ENCODE results near the gene CCR7.

Gene CCR7

DNA sequence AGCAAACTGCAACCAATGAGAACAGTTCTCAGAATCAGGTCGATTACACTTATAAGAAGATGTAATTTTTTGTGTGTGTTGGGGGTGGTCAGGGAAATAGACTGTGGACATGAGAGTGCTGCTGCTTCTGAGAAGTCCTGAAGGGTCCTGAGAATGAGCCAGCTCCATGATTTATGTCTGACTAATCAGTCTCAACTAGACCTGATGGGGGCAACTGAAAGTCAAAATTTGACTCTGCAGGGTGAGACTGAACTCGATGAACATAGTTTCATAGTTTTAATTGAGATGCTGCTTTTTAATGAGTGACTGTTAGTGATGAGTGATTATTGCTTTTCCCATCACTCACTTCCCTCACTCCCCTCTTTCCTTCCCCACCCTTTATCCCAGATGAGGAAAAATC lies 45.1 kb upstream of the CCR7 start:
- ChIA-PET POLR2A (ENCODE audit: low non-redundant PET) (no interaction called here), CTCF (no interaction called here)
- TF ChIP-seq, protein P1, sequence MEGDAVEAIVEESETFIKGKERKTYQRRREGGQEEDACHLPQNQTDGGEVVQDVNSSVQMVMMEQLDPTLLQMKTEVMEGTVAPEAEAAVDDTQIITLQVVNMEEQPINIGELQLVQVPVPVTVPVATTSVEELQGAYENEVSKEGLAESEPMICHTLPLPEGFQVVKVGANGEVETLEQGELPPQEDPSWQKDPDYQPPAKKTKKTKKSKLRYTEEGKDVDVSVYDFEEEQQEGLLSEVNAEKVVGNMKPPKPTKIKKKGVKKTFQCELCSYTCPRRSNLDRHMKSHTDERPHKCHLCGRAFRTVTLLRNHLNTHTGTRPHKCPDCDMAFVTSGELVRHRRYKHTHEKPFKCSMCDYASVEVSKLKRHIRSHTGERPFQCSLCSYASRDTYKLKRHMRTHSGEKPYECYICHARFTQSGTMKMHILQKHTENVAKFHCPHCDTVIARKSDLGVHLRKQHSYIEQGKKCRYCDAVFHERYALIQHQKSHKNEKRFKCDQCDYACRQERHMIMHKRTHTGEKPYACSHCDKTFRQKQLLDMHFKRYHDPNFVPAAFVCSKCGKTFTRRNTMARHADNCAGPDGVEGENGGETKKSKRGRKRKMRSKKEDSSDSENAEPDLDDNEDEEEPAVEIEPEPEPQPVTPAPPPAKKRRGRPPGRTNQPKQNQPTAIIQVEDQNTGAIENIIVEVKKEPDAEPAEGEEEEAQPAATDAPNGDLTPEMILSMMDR (conservative IDR thresholded peaks at IDR 0.05; ENCODE audit: low read depth): no peak
- no peak overlapping the region for H3K27ac ChIP-seq
- no peak for DNase-seq (ENCODE audit: low spot score)

DNA sequence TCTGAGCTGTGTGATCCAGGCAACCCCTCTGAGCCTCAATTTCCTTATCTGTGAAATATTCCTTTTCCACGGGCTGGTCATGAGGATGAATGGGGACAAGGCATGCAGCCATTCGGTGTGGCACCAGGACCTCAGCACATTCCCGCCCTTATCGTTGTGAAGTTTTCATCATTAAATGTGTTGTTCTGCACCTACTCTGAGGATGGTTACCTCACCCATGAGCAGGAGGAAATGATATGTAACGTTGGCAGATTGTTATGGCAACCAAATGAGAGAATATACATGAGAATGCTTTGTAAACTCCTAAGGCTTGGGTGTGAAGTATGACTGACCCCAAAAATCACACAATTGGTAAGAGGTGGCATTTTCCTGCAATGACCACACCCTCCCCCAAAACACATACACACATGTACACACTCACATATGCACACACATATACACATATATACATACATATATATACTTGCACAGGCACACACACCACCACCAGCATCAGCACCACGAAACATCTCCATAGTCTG lies 42.8 kb upstream of the CCR7 start:
- POLR2A ChIA-PET (ENCODE audit: low non-redundant PET): no interaction called here
- no peak overlapping the region for H3K27ac ChIP-seq
- no peak for DNase-seq (ENCODE audit: low spot score)
- CTCF ChIA-PET: interaction anchor here (0.7 kb wide), 2 partner anchors 129 to 888 kb away, joined by 3 read pairs; no protein-coding TSS in a partner anchor
- TF ChIP-seq, protein P1 (conservative IDR thresholded peaks at IDR 0.05; ENCODE audit: low read depth): no peak

DNA sequence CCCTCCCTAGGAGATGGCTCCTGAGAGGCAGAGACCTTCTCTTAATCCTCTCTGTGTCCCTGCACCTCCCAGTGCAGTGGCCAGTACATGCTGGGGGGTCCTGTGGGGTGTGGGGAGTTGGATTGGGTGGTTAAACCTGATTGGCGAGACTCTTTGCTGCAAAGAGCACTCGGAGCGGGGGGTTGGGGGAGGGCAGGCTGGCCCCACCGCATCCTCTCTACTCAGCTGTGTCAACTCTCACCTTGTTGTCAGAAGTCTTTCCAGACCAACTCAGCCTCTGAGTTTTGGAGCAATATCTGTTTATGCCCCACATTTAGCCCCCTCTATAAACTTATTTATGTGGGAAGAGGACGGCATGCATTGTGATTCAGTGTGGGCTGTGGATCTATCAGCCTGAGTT lies 42.4 kb upstream of the CCR7 start:
- ChIA-PET CTCF (no interaction called here), POLR2A (ENCODE audit: low non-redundant PET) (no interaction called here)
- no peak for DNase-seq (ENCODE audit: low spot score)
- TF ChIP-seq, protein P1 (conservative IDR thresholded peaks at IDR 0.05; ENCODE audit: low read depth): no peak
- no peak overlapping the region for H3K27ac ChIP-seq

DNA sequence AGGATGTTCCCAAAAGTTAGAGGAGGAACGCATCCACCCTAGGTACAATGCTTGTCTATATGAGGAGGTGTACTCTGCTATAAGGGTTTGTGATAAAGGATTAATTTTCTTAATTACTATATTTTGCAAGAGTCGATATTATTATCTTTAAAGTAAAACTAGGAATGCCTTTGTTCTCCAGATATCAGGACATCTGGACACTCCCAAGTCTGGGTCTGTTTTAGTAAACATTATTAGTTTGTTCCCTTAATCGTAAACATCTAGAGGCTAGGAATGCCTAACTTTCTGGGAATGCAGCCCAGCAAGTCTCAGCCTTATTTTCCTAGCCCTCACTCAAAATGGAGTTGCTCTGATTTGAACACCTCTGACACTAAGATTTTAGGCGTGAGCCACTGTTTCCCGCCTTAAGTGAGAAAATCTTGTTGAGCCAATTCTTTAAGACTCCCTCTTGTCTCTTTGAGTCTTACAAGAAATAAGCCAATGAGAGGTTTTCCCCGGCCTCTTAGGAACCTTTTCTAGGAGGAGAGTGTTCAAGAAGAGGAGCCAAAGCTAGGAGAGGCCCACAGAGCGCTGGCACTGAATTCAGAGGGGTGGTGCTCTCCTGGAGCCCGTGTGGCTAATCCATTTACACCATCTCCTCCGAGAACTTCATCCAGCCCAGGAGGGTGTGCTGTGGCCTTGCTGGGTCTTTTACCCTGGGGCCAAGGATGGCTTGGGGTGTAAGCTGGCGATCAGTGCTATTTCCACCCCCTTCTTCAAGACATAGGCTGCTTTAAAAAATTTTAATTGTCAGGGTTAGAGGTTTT lies 41.5 kb upstream of the CCR7 start:
- ChIA-PET POLR2A (ENCODE audit: low non-redundant PET) (no interaction called here), CTCF (interaction anchor here (0.6 kb wide), 1 partner anchor 141 kb away, joined by 4 read pairs; no protein-coding TSS in a partner anchor)
- DNase-seq (ENCODE audit: low spot score): no peak
- no peak overlapping the region for H3K27ac ChIP-seq
- TF ChIP-seq, protein P1 (conservative IDR thresholded peaks at IDR 0.05; ENCODE audit: low read depth): no peak

DNA sequence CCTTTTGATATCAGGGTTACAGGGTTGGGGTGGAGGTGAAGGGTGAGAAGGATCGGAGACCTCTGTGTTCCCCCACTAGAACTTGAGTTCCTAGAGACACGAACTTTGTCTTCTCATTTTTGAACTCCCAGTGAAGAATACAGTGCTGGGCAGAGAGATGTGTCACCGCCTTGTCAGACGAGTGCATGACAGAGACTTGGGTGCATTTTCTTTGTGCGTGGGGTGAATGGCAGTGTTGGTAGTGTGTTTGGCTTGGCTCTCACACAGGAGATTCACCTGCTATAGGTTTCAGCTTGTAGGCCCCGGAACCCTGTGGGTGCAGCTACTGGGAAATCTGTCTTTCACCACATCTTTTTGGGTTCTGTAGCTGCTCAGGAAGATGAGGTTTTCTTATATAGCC lies 40.0 kb upstream of the CCR7 start:
- DNase-seq (ENCODE audit: low spot score): no peak
- TF ChIP-seq, protein P1 (conservative IDR thresholded peaks at IDR 0.05; ENCODE audit: low read depth): no peak
- ChIA-PET POLR2A (ENCODE audit: low non-redundant PET) (no interaction called here), CTCF (interaction anchor here (1.9 kb wide), 1 partner anchor 10 kb away, joined by 5 read pairs; no protein-coding TSS in a partner anchor)
- H3K27ac ChIP-seq: no peak overlapping the region

DNA sequence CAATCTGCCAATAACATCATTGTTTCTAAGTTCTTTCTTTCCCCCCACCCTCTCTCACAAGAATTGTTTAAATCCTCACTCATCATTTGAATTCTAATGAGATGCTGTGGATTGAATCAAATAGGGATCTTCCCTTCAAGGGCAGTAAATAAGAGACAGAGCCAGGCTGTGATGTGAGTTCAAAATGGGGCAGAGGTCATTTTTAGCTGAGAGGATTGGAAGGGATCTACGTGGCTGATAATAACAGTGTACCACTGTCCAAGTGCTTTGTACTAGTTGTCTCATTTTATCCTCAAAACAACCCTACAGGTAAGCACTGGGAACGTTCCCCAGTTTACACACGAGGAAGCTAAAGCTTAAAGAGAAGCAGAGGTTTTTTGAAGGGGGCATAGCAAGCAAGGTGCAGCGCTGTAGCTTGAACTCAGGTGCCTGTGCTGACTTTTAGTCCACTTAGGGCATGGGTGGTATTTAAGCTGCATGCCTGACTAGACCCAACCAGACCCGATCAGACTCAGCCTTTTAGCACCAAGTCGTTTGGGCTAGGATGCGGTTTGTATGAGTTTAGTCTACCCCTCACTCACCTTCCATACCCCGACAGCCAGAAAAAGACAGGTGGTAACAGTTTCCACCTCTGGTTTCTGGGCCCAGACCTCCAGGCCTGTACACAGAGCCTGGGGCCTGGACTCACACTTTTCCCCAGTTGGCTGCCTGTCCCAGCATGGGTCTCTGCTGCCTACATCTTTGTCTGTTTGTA lies 39.2 kb upstream of the CCR7 start:
- ChIA-PET POLR2A (ENCODE audit: low non-redundant PET) (no interaction called here), CTCF (interaction anchor here (1.9 kb wide), 1 partner anchor 11 kb away, joined by 5 read pairs; no protein-coding TSS in a partner anchor)
- no peak for DNase-seq (ENCODE audit: low spot score)
- TF ChIP-seq, protein P1 (conservative IDR thresholded peaks at IDR 0.05; ENCODE audit: low read depth): no peak
- no peak overlapping the region for H3K27ac ChIP-seq

Measured in RWPE1 (cell line).